ENCODE data around the gene POP5. TPM values are rescaled to one million over a fixed set of nuclear protein-coding genes. Genes with fewer than 3 reads are reported as not detected.
"Not testable (repeated sequence)": the region's sequence is repeated elsewhere in the genome, so short reads cannot be mapped to it uniquely, and the experiment has no call there.

Gene POP5
- total RNA-seq = 23.1 and 54.5 TPM in 2 replicates

- TF ChIP-seq CTCF (conservative IDR thresholded peaks at IDR 0.05; ENCODE audit: low read depth, low read length) = no peak
- peak; percentile 88 for DNase-seq (ENCODE audit: low read depth)
These were observed at the start of gene POP5 for GRCh38 chr12:120580787-120581723. Gene POP5, minus strand, starts transcription at chr12:120581402. Its CDS starts 40 bp downstream, at chr12:120581362.

GRCh38 chr12:120630104-120630892 lies 49.1 kb upstream of the POP5 start:
- H3K4me3 ChIP-seq (ENCODE audit: low read depth, low read length) = no peak overlapping the region
- no peak for DNase-seq (ENCODE audit: low read depth)
- no peak for TF ChIP-seq CTCF (conservative IDR thresholded peaks at IDR 0.05; ENCODE audit: low read depth, low read length)

More at GRCh38 chr12:120580787-120581723, at the start of gene POP5:
- peak within 1 kb of the TSS; percentile 97 for H3K4me3 ChIP-seq (ENCODE audit: low read depth, low read length)

- no peak for DNase-seq (ENCODE audit: low read depth)
- peak; percentile 36 for TF ChIP-seq CTCF (conservative IDR thresholded peaks at IDR 0.05; ENCODE audit: low read depth, low read length)
- no peak overlapping the region for H3K4me3 ChIP-seq (ENCODE audit: low read depth, low read length)
These were observed 47.7 kb upstream of the POP5 start for GRCh38 chr12:120628919-120629318.

- peak; percentile 23 for TF ChIP-seq CTCF (conservative IDR thresholded peaks at IDR 0.05; ENCODE audit: low read depth, low read length)
- no peak overlapping the region for H3K4me3 ChIP-seq (ENCODE audit: low read depth, low read length)
- DNase-seq (ENCODE audit: low read depth) = no peak
These were observed 44.6 kb upstream of the POP5 start for GRCh38 chr12:120625557-120626419.

GRCh38 chr12:120620624-120621023 lies 39.4 kb upstream of the POP5 start:
- TF ChIP-seq CTCF (conservative IDR thresholded peaks at IDR 0.05; ENCODE audit: low read depth, low read length) = no peak
- no peak for DNase-seq (ENCODE audit: low read depth)

GRCh38 chr12:120618954-120619615 lies 37.9 kb upstream of the POP5 start:
- TF ChIP-seq CTCF (conservative IDR thresholded peaks at IDR 0.05; ENCODE audit: low read depth, low read length) = no peak
- no peak for DNase-seq (ENCODE audit: low read depth)

More at GRCh38 chr12:120620624-120621023, 39.4 kb upstream of the POP5 start:
- H3K4me3 ChIP-seq (ENCODE audit: low read depth, low read length) = no peak overlapping the region

GRCh38 chr12:120617767-120618166 lies 36.6 kb upstream of the POP5 start:
- not testable (repeated sequence) for DNase-seq (ENCODE audit: low read depth); H3K4me3 ChIP-seq (ENCODE audit: low read depth, low read length)

More at GRCh38 chr12:120618954-120619615, 37.9 kb upstream of the POP5 start:
- H3K4me3 ChIP-seq (ENCODE audit: low read depth, low read length) = no peak overlapping the region

GRCh38 chr12:120617193-120617592 lies 36.0 kb upstream of the POP5 start:
- DNase-seq (ENCODE audit: low read depth); H3K4me3 ChIP-seq (ENCODE audit: low read depth, low read length): not testable (repeated sequence)
